ENCODE measurements around the gene RALGAPB.
"Not testable (repeated sequence)": the region's sequence is repeated elsewhere in the genome, so short reads cannot be mapped to it uniquely, and the experiment has no call there.

The RALGAPB gene

DNA sequence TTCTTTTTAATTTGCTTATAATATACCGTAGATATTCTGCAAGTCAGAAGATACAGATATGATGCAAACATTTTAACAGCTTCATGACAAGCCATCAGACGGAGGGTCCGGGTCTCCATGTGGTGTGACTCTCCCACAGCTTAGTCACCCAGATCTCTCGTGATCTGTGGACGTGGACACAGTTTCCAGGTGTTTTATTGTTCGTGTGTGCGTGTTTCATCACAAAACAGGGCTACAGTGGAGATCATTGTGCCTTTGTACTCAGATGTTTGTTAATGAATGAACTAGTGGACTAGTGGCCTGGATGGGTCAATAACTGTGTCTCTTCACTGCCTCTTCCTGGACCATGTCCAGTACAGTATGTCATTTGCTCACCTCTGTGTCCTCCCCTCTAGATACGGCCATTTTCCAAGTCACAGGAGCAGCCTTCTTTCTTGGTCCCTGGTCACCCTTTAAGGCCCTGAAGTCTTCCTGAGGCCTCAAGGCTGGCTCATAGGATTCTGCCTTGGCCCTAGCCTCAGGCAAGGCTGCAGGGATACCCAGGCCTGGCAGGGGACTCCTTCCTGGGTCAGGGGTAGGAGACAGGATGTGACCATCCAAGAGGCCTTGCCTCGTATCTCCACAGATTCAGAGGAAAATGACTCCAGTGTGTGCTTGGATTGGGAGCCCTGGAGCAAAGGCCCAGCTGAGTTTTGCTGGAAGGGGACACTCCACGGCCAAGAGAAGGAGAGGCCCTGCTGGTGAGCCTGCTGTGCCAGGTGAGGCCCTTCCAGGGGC, 112.9 kb downstream of the RALGAPB start:
- no peak for DNase-seq (ENCODE audit: low spot score)

DNA sequence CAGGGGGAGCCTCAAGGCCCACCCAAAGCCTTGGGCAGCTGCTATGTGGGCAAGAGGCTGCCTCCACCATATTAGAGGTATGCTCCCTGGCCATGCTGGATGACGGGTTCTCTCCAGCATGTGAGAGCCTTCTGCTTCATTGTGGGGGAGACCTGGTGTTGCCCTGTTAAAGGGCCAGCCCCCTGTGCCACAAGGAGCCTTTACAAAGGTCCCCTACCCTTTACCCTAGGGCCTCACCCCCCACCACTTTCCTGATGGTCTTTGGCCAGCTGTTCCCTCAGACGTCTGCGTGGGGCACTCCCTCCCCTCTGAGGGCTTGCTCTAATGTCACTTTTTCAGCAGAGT, 113.5 kb downstream of the RALGAPB start:
- no peak for DNase-seq (ENCODE audit: low spot score)

DNA sequence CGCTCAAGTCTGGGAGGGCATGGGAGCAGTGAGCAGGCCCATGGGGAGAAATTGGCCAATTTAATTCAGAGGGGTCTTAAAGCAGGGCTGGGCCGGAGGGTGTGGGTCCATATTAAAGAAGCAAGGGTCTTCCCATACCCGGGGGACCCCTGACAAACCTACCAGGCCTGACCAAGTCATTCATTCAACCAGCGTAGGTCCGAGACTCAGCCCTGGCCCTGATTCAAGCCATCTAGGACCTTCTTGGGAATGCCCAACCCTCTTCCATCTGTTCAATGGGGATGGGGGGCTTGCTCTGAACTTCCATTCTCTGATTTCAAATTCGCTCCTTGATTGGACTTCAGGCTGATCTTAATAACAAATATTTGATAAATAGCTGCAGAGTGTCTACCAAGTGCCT, 115.7 kb downstream of the RALGAPB start:
- DNase-seq (ENCODE audit: low spot score) = no peak

DNA sequence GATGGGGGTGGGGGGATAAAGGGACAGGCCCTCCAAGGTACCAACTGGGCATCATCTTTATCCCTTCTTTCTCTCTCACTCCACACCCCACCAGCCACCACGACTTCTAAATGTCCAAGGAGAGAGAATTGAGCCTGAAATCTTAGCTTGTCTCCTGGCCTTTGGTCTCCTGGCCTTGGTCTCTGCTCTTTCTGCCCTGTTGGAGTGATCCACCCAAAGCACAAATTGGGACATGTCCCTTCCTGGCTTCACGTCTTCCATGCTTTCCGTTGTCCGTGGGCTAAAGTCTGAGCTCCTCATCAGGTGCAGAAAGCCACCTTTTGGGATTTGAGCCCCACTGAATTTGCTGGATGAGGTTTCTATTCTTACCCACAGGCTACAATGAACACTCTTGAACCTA, 116.7 kb downstream of the RALGAPB start:
- DNase-seq (ENCODE audit: low spot score) = no peak

GRCh38 chr20:38589967-38590675, 117.5 kb downstream of the RALGAPB start:
- DNase-seq (ENCODE audit: low spot score) = no peak

- no peak for DNase-seq (ENCODE audit: low spot score)
Observed at GRCh38 chr20:38590676-38591473, 118.2 kb downstream of the RALGAPB start.

DNA sequence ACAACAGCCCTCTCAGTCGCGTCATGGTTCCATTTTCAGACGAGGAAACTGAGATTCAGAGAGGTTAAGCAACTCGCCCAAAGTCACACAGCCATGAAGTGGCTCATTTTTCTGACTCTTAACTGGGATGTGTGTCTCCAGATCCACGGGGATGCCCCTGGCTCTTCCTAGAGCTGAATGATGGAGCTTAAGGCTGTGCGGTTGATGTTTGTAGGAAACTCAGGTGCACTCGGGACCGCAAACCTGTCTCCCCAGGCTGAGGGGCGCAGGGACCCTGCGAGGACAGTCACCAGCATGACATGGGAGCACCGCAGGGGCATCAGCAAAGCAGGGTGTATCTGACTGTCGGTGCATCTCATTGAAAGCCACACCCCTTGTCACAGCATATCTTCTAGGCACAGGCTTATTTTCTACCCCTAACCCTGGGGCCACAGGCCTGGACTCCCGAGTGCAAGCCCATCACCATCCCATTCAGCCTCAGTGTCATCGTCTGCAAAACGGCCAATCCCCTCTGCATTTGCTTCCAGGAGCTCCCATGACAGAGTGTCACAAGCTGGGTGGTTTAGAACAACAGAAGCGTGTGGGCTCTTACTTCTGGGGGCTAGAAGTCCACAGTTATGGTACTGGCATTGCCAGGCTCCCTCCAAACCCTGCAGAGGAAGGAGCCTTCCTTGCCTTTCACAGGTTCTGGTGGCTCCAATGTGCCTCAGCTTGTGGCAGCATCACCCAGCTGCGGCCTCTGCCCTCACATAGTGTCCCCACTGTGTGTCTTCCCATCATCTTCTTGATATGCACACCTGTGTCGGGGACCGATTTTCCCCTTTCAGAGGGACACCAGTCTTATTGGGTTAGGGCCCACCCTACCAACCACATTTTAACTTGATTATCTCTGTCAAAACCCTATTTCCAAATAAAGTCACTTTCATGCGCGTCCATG, 119.1 kb downstream of the RALGAPB start:
- no peak for DNase-seq (ENCODE audit: low spot score)

- not testable (repeated sequence) for DNase-seq (ENCODE audit: low spot score)
Observed at GRCh38 chr20:38592411-38592790, 119.8 kb downstream of the RALGAPB start.

- DNase-seq (ENCODE audit: low spot score) = not testable (repeated sequence)
Observed at GRCh38 chr20:38594281-38594680, 121.6 kb downstream of the RALGAPB start.

DNA sequence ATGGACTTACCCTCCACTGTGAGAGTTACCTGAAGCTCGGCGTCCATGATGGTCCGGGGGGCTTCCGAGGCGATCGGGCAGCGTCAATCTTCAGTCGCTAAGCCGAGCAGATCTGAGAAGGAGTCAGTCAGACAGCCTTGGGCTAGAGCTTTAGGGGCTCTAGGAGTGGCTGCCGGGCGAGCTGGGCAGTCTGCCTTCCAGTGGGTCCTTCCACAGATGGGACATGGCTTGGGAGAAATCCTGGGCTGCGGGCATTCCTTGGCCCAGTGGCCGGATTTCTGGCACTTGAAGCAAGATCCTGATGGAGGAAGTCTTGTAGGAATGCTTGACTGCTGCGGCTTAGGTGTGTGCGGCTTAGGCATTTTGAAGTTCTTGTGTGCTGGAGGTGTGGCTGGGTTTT, 123.2 kb downstream of the RALGAPB start:
- DNase-seq (ENCODE audit: low spot score) = not testable (repeated sequence)

- DNase-seq (ENCODE audit: low spot score) = no peak
Observed at GRCh38 chr20:38599410-38599882, 126.8 kb downstream of the RALGAPB start.

DNA sequence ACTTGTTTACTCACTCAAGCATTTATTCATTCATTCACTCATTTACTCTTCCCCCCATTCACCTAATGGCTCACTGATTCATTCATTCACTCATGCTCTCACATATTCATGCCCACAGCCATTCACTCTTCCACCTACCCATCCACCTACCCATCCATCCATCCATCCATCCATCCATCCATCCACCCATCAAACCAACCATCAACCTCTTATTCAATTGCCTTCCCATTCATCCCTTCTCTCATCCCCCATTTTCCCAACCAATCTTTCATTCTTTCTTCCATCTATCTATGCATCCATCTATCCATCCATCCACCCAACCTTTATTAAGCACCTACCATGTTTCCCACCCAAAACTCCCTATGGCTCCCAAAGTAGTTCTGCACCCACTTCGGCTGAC, 127.4 kb downstream of the RALGAPB start:
- DNase-seq (ENCODE audit: low spot score) = no peak

- no peak for DNase-seq (ENCODE audit: low spot score)
Observed at GRCh38 chr20:38601216-38602184, 128.9 kb downstream of the RALGAPB start, which contains the start of gene ARHGAP40. ARHGAP40 (plus strand) TSS chr20:38601809.

GRCh38 chr20:38602185-38602581, 129.5 kb downstream of the RALGAPB start:
- DNase-seq (ENCODE audit: low spot score) = no peak

GRCh38 chr20:38603286-38603685, 130.6 kb downstream of the RALGAPB start:
- DNase-seq (ENCODE audit: low spot score) = no peak

DNA sequence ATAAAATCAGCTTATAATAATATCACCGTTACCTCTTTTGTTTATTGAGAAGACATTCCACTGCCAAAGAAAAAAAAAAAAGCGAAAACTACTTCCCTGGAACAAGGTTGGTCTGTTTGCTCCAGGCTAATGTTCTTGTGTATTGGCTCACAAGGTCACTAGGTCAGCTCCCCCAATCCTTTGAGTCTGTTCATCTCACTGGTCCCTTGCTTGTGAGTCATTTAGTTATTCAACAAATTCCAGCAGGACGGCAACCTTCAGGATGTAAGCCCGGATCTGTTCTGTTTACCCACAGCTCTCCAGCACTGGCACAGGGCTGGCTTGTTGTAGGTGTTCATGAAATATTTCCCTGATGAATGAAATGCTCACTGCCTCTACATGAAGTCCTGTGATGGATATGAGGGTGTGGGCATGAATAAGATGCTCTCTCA, 132.2 kb downstream of the RALGAPB start:
- no peak for DNase-seq (ENCODE audit: low spot score)

GRCh38 chr20:38607351-38607750, 134.7 kb downstream of the RALGAPB start:
- DNase-seq (ENCODE audit: low spot score) = no peak

DNA sequence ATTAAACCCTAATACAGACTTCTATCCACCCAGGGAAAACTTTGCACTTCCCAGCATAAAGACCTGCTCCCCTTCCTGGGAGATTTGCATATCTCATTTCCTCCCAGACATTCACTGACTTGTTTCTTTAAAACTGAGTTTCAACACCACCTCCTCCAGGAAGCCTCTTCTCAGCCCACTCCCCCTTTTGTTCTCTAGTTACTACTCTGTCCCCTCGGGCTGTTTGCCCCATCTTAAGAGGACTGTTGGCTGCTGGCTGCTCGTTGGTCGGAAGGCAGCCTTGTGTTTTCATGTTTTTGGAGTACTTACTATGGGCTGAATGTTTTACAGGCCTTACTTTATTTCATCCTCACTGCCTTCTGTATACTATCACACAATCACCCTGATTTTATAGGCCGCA, 135.5 kb downstream of the RALGAPB start:
- no peak for DNase-seq (ENCODE audit: low spot score)

DNA sequence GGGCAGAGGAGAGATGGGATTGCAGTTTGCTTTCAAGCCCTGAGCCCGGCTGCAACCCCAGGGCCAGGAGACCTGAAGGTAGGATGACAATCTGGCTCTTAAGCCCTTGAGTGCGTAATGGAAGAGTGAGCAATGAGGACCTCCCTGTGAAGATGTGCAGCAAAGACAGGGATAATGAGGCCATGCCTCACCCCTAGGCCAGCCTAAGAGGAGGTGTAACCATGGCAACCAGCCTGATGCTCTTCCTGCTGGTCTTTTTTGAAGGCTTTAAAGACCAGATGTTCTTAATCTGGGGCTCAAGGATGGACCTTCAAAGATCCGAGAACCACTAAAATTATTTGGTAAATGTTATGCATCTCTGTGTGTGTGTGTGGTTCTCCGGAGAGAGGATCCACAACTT, 137.2 kb downstream of the RALGAPB start:
- no peak for DNase-seq (ENCODE audit: low spot score)

GRCh38 chr20:38610521-38610920, 137.9 kb downstream of the RALGAPB start:
- no peak for DNase-seq (ENCODE audit: low spot score)

Measured in CD4-positive, alpha-beta T cell treated with Interleukin-6 at 100 ng/mL for 8 hours (primary cell).